Hepatocyte (in vitro differentiated cells): ENCODE results near the gene IGLON5. TPM values are rescaled to one million over a fixed set of nuclear protein-coding genes. Genes with fewer than 3 reads are reported as not detected.

Experiments used
- DNase-seq: peaks from one replicate; pipeline ENCODE4 v3.0.0-alpha.2; 2016; ENCODE audit warnings: low spot score
- H2AFZ ChIP-seq: fragments of 200-600 bp; sonication (generic); 2 replicates; pipeline ENCODE4 v1.6.0; 2016; ENCODE audit warnings: antibody characterized with exemption, mild to moderate bottlenecking
- H3K27ac ChIP-seq: fragments of 200-600 bp; sonication (generic); 2 replicates; pipeline ENCODE4 v1.5.1; 2016; ENCODE audit warnings: mild to moderate bottlenecking
- H3K27me3 ChIP-seq: fragments of 200-600 bp; sonication (generic); 2 replicates; pipeline ENCODE4 v1.6.1; 2016
- H3K36me3 ChIP-seq: fragments of 200-600 bp; sonication (generic); replicated peaks from 2 replicates; pipeline ENCODE4 v1.5.1; 2016; ENCODE audit warnings: low read depth; ENCODE audit not compliant: insufficient read depth
- H3K4me1 ChIP-seq: fragments of 200-600 bp; sonication (generic); 2 replicates; pipeline ENCODE4 v1.5.1; 2016; ENCODE audit warnings: mild to moderate bottlenecking, moderate library complexity; ENCODE audit not compliant: insufficient read depth
- H3K4me2 ChIP-seq: fragments of 200-600 bp; sonication (generic); 2 replicates; pipeline ENCODE4 v1.6.0; 2016
- H3K4me3 ChIP-seq: fragments of 200-600 bp; sonication (generic); 2 replicates; pipeline ENCODE4 v1.5.1; 2016; ENCODE audit warnings: mild to moderate bottlenecking
- H3K79me2 ChIP-seq: fragments of 200-600 bp; sonication (generic); 2 replicates; pipeline ENCODE4 v1.6.0; 2017; ENCODE audit warnings: mild to moderate bottlenecking
- H3K9me2 ChIP-seq: fragments of 200-600 bp; sonication (generic); replicated peaks from 2 replicates; pipeline ENCODE4 v1.6.0; 2017; ENCODE audit warnings: mild to moderate bottlenecking; ENCODE audit not compliant: insufficient read depth
- H3K9me3 ChIP-seq: fragments of 200-600 bp; sonication (generic); 2 replicates; pipeline ENCODE4 v1.5.1; 2016; ENCODE audit warnings: low read depth, mild to moderate bottlenecking
- H4K20me1 ChIP-seq: fragments of 200-600 bp; sonication (generic); 2 replicates; pipeline ENCODE4 v1.6.0; 2016; ENCODE audit warnings: mild to moderate bottlenecking; ENCODE audit not compliant: insufficient read depth, poor library complexity, severe bottlenecking
- EZH2 ChIP-seq: fragments of 200-600 bp; sonication (generic); IDR thresholded peaks from 2 replicates; pipeline ENCODE4 v1.6.1; 2016; ENCODE audit warnings: antibody characterized with exemption, mild to moderate bottlenecking, borderline replicate concordance
- EZH2phosphoT487 ChIP-seq: fragments of 200-600 bp; sonication (generic); IDR thresholded peaks from one replicate; pipeline ENCODE4 v1.6.1; 2018; ENCODE audit warnings: antibody characterized with exemption, mild to moderate bottlenecking, low read depth, moderate library complexity; ENCODE audit not compliant: unreplicated experiment, severe bottlenecking
- WGBS: methylation state at CpG from one replicate; pipeline ENCODE4 v1.1.6; 2016; ENCODE audit warnings: low lambda C conversion rate; ENCODE audit errors: missing lambda C conversion rate; 5-methylcytosine and 5-hydroxymethylcytosine counted together
- polyA plus RNA-seq: library from polyadenylated mRNA; unstranded; fragments of >200 nt; fragmentation: Nextera tagmentation; extraction: Ambion mirVana; gene quantifications from 2 replicates; pipeline ENCODE4 v1.2.1, GENCODE V29; 2016
- total RNA-seq: library from RNA; depleted of rRNA; stranded (reverse); fragments of >200 nt; gene quantifications from 2 replicates; pipeline ENCODE4 v1.2.3, GENCODE V29; 2014
- TF ChIP-seq, protein P1 (sequence below): fragments of 200-600 bp; sonication (generic); IDR thresholded peaks from 2 replicates; pipeline ENCODE4 v1.5.1; 2016; ENCODE audit warnings: antibody characterized with exemption, mild to moderate bottlenecking; ENCODE audit not compliant: poor library complexity

Gene IGLON5
- total and polyA plus RNA-seq, 2 experiments from 2014 or later: 2.4 to 5.0 TPM

DNA sequence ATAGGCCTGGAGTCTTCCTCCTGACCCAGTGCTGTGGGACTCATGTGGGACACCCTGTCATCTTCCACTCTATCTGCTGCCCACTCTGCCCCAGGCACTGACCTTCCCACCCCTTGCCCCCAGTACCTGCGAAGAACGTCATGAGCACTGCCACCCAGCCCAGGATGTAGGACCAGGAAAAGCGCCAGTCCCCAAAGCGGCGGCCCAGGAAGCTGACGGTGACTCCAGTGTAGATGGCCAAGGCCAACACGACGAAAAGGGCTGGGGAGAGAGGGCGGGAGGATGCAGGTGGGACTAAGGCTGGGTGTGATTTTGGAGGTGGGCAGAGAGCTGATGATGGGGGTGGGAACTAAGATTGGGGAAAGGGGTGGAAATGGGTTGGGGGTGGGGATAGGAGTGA, 68.9 kb downstream of the IGLON5 start:
- WGBS: 90% methylated on average over 8 of the region's 9 CpGs
- Histone ChIP-seq H3K36me3 (no peaks in the 10 kb centered on the region), H3K9me2 (no peaks in the 10 kb centered on the region)

More for the DNA sequence above, 68.9 kb downstream of the IGLON5 start:
- no peak overlapping the region for H3K4me3 ChIP-seq
- no peaks in the 10 kb centered on the region for H3K9me3 ChIP-seq
- no peaks in the 10 kb centered on the region for H4K20me1 ChIP-seq
- TF ChIP-seq, protein P1, sequence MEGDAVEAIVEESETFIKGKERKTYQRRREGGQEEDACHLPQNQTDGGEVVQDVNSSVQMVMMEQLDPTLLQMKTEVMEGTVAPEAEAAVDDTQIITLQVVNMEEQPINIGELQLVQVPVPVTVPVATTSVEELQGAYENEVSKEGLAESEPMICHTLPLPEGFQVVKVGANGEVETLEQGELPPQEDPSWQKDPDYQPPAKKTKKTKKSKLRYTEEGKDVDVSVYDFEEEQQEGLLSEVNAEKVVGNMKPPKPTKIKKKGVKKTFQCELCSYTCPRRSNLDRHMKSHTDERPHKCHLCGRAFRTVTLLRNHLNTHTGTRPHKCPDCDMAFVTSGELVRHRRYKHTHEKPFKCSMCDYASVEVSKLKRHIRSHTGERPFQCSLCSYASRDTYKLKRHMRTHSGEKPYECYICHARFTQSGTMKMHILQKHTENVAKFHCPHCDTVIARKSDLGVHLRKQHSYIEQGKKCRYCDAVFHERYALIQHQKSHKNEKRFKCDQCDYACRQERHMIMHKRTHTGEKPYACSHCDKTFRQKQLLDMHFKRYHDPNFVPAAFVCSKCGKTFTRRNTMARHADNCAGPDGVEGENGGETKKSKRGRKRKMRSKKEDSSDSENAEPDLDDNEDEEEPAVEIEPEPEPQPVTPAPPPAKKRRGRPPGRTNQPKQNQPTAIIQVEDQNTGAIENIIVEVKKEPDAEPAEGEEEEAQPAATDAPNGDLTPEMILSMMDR: no peak
- TF ChIP-seq EZH2phosphoT487 (no peak), EZH2 (no peak)
- H3K27ac ChIP-seq: no peak overlapping the region
- no peak for DNase-seq
- H3K27me3 ChIP-seq: no peaks in the 10 kb centered on the region
- H3K4me1 ChIP-seq: no peaks in the 10 kb centered on the region
- H2AFZ ChIP-seq: no peak overlapping the region
- H3K4me2 ChIP-seq: no peak overlapping the region
- no peaks in the 10 kb centered on the region for H3K79me2 ChIP-seq

Other genes starting within 250 kb of the IGLON5 start
- 0.36 TPM in 1 of 2 replicates, not detected in the other for gene KLK13, start 246.6 kb upstream of the IGLON5 start, total RNA-seq
- 0.52 and 1.0 TPM in 2 replicates for gene KLK13, start 246.6 kb upstream of the IGLON5 start, polyA plus RNA-seq
- 0.13 TPM in 1 of 2 replicates, not detected in the other for gene KLK14, start 228.8 kb upstream of the IGLON5 start, total RNA-seq
- gene KLK14, start 228.8 kb upstream of the IGLON5 start, polyA plus RNA-seq: not detected in 2 replicates
- 6.7 and 7.7 TPM in 2 replicates for gene CTU1, start 203.2 kb upstream of the IGLON5 start, total RNA-seq
- 12.6 and 15.9 TPM in 2 replicates for gene CTU1, start 203.2 kb upstream of the IGLON5 start, polyA plus RNA-seq
- 0.20 and 0.77 TPM in 2 replicates for gene SIGLEC9, start 186.7 kb upstream of the IGLON5 start, total RNA-seq
- gene SIGLEC9, start 186.7 kb upstream of the IGLON5 start, polyA plus RNA-seq: 1.4 and 1.5 TPM in 2 replicates
- gene SIGLEC7, start 169.3 kb upstream of the IGLON5 start, total RNA-seq: 0.53 and 0.84 TPM in 2 replicates
- 0.24 and 0.72 TPM in 2 replicates for gene SIGLEC7, start 169.3 kb upstream of the IGLON5 start, polyA plus RNA-seq
- 0.23 TPM in 1 of 2 replicates, not detected in the other for gene CD33, start 86.6 kb upstream of the IGLON5 start, total RNA-seq
- 0.57 TPM in 1 of 2 replicates, not detected in the other for gene CD33, start 86.6 kb upstream of the IGLON5 start, polyA plus RNA-seq
- not detected in 2 replicates for gene SIGLECL1, start 60.6 kb upstream of the IGLON5 start, total RNA-seq
- not detected in 2 replicates for gene SIGLECL1, start 60.6 kb upstream of the IGLON5 start, polyA plus RNA-seq
- 2.5 and 3.4 TPM in 2 replicates for gene VSIG10L, start 30.5 kb downstream of the IGLON5 start, total RNA-seq
- gene VSIG10L, start 30.5 kb downstream of the IGLON5 start, polyA plus RNA-seq: 7.6 and 7.8 TPM in 2 replicates
- 167 and 190 TPM in 2 replicates for gene ETFB, start 54.7 kb downstream of the IGLON5 start, total RNA-seq
- gene ETFB, start 54.7 kb downstream of the IGLON5 start, polyA plus RNA-seq: 237 and 248 TPM in 2 replicates
- gene CLDND2, start 57.4 kb downstream of the IGLON5 start, total RNA-seq: 1.2 TPM in 1 of 2 replicates, not detected in the other
- 6.8 and 7.2 TPM in 2 replicates for gene CLDND2, start 57.4 kb downstream of the IGLON5 start, polyA plus RNA-seq
- gene NKG7, start 61.0 kb downstream of the IGLON5 start, total RNA-seq: not detected in 2 replicates
- 0.44 TPM in 1 of 2 replicates, not detected in the other for gene NKG7, start 61.0 kb downstream of the IGLON5 start, polyA plus RNA-seq
- gene LIM2, start 76.3 kb downstream of the IGLON5 start, total RNA-seq: not detected in 2 replicates
- gene LIM2, start 76.3 kb downstream of the IGLON5 start, polyA plus RNA-seq: not detected in 2 replicates
- 0.37 TPM in 1 of 2 replicates, not detected in the other for gene C19orf84, start 78.9 kb downstream of the IGLON5 start, total RNA-seq
- 0.16 TPM in 1 of 2 replicates, not detected in the other for gene C19orf84, start 78.9 kb downstream of the IGLON5 start, polyA plus RNA-seq
- 1.0 and 1.6 TPM in 2 replicates for gene SIGLEC10, start 106.0 kb downstream of the IGLON5 start, total RNA-seq
- 0.84 TPM in 1 of 2 replicates, not detected in the other for gene SIGLEC10, start 106.0 kb downstream of the IGLON5 start, polyA plus RNA-seq
- 0.13 and 1.2 TPM in 2 replicates for gene SIGLEC8, start 146.8 kb downstream of the IGLON5 start, total RNA-seq
- 0.28 TPM in 1 of 2 replicates, not detected in the other for gene SIGLEC8, start 146.8 kb downstream of the IGLON5 start, polyA plus RNA-seq
- not detected in 2 replicates for gene CEACAM18, start 166.9 kb downstream of the IGLON5 start, total RNA-seq
- gene CEACAM18, start 166.9 kb downstream of the IGLON5 start, polyA plus RNA-seq: 0.19 TPM in 1 of 2 replicates, not detected in the other
- gene SIGLEC12, start 190.2 kb downstream of the IGLON5 start, total RNA-seq: not detected in 2 replicates
- gene SIGLEC12, start 190.2 kb downstream of the IGLON5 start, polyA plus RNA-seq: 0.11 and 0.29 TPM in 2 replicates
- not detected in 2 replicates for gene SIGLEC6, start 220.0 kb downstream of the IGLON5 start, total RNA-seq
- gene SIGLEC6, start 220.0 kb downstream of the IGLON5 start, polyA plus RNA-seq: not detected in 2 replicates